Liver (tissue), 9 donors: Measurements from ENCODE around the gene SHMT2. TPM values are rescaled to one million over a fixed set of nuclear protein-coding genes. Genes with fewer than 3 reads are reported as not detected.

Source experiments
- DNase-seq: peaks from one replicate; pipeline ENCODE4 v3.0.0-alpha.2; 2017; ENCODE audit warnings: low spot score
- H3K27ac ChIP-seq, 2 donors: one replicate each; pipeline ENCODE4 v1.7.0; 2013; ENCODE audit warnings: inconsistent platforms in 2 of 2, low read length in 2 of 2, control low read depth in 1 of 2, low read depth in 1 of 2, mild to moderate bottlenecking in 1 of 2
- H3K27me3 ChIP-seq, 4 donors: one replicate each; pipeline versions ENCODE4 v1.6.1 to v1.7.0; 2013; ENCODE audit warnings: low read length in 3 of 4, inconsistent platforms in 1 of 4, mild to moderate bottlenecking in 1 of 4, moderate library complexity in 1 of 4; ENCODE audit not compliant: control insufficient read depth in 4 of 4, insufficient read depth in 4 of 4
- H3K36me3 ChIP-seq, 4 donors: one replicate each; pipeline versions ENCODE4 v1.6.1 to v1.7.0; 2013; ENCODE audit warnings: low read length in 3 of 4, mild to moderate bottlenecking in 3 of 4, low read depth in 1 of 4, moderate library complexity in 1 of 4; ENCODE audit not compliant: control insufficient read depth in 4 of 4, insufficient read depth in 3 of 4
- H3K4me1 ChIP-seq, 4 donors: one replicate each; pipeline versions ENCODE4 v1.6.1 to v1.7.0; 2013; ENCODE audit warnings: low read length in 3 of 4, mild to moderate bottlenecking in 3 of 4, moderate library complexity in 1 of 4; ENCODE audit not compliant: control insufficient read depth in 4 of 4, insufficient read depth in 4 of 4
- H3K4me3 ChIP-seq, 3 donors: one replicate each; pipeline versions ENCODE4 v1.6.1 to v1.7.0; 2013; ENCODE audit warnings: low read length in 3 of 3, control low read depth in 1 of 3, low read depth in 1 of 3, mild to moderate bottlenecking in 1 of 3
- H3K9ac ChIP-seq, 2 donors: one replicate each; pipeline ENCODE4 v1.7.0; 2013; ENCODE audit warnings: low read length in 2 of 2, mild to moderate bottlenecking in 2 of 2, moderate library complexity in 2 of 2, control low read depth in 1 of 2, low read depth in 1 of 2
- H3K9me3 ChIP-seq, 4 donors: one replicate each; pipeline versions ENCODE4 v1.6.1 to v1.7.0; 2013; ENCODE audit warnings: low read length in 3 of 4; ENCODE audit not compliant: control insufficient read depth in 4 of 4
- EGR1 ChIP-seq, 2 donors: IDR thresholded peaks; 2 replicates each; pipeline ENCODE4 v1.6.1; 2016 to 2018; ENCODE audit warnings: antibody characterized with exemption in 2 of 2, low read depth in 2 of 2
- FOXA1 ChIP-seq: IDR thresholded peaks from 2 replicates; pipeline ENCODE4 v1.6.1; 2016; ENCODE audit warnings: antibody characterized with exemption
- FOXA2 ChIP-seq: IDR thresholded peaks from 2 replicates; pipeline ENCODE4 v1.6.1; 2016; ENCODE audit warnings: antibody characterized with exemption
- GABPA ChIP-seq, 2 donors: IDR thresholded peaks in 1 of 2; conservative IDR thresholded peaks in 1 of 2; 2 replicates each; pipeline ENCODE4 v1.6.1; 2016; ENCODE audit warnings: antibody characterized with exemption in 2 of 2, mild to moderate bottlenecking in 1 of 2, moderate library complexity in 1 of 2
- HNF4A ChIP-seq, 2 donors: conservative IDR thresholded peaks; 2 replicates each; pipeline ENCODE4 v1.6.1; 2016; ENCODE audit warnings: antibody characterized with exemption in 2 of 2, mild to moderate bottlenecking in 2 of 2
- HNF4G ChIP-seq: IDR thresholded peaks from 2 replicates; pipeline ENCODE4 v1.6.1; 2016; ENCODE audit warnings: antibody characterized with exemption
- NR2F2 ChIP-seq: IDR thresholded peaks from 2 replicates; pipeline ENCODE4 v1.6.1; 2016; ENCODE audit warnings: antibody characterized with exemption
- SP1 ChIP-seq: IDR thresholded peaks from 2 replicates; pipeline ENCODE4 v1.6.1; 2018; ENCODE audit warnings: antibody characterized with exemption, mild to moderate bottlenecking
- TAF1 ChIP-seq: conservative IDR thresholded peaks from 2 replicates; pipeline ENCODE4 v1.6.1; 2016; ENCODE audit warnings: antibody characterized with exemption, mild to moderate bottlenecking
- YY1 ChIP-seq: IDR thresholded peaks from 2 replicates; pipeline ENCODE4 v1.6.1; 2016; ENCODE audit warnings: antibody characterized with exemption, mild to moderate bottlenecking
- WGBS: extraction: QIAGEN DNeasy Blood & Tissue Kit; methylation state at CpG from one replicate; pipeline ENCODE4 v1.1.7; 2013; 5-methylcytosine and 5-hydroxymethylcytosine counted together
- polyA plus RNA-seq, 2 donors: library from polyadenylated mRNA; stranded (reverse) in 1 of 2; unstranded in 1 of 2; fragments of 200-250 nt in 1 of 2; fragments of >200 nt in 1 of 2; fragmentation: Nextera tagmentation in 1 of 2; extraction: Ambion mirVana in 1 of 2; gene quantifications; one replicate each; pipeline versions ENCODE4 v1.2.1 to v1.2.3, GENCODE V29; 2013 to 2015
- total RNA-seq, 2 donors: library from RNA; depleted of rRNA; stranded (reverse); fragments of >200 nt; gene quantifications; one replicate each; pipeline ENCODE4 v1.2.3, GENCODE V29; 2014
- TF ChIP-seq, protein P1 (sequence below): IDR thresholded peaks from 2 replicates; pipeline ENCODE4 v1.6.1; 2016; ENCODE audit warnings: antibody characterized with exemption
- TF ChIP-seq, protein P2 (sequence below): fragments of 150-350 bp; IDR thresholded peaks from 2 replicates; pipeline ENCODE4 v1.5.1; 2017; ENCODE audit warnings: improper control_type of control experiment, low read depth, low read length; ENCODE audit not compliant: missing input control
- TF ChIP-seq, protein P3 (sequence below): IDR thresholded peaks from 2 replicates; pipeline ENCODE4 v1.6.1; 2016; ENCODE audit warnings: antibody characterized with exemption
- TF ChIP-seq, protein P4 (sequence below): IDR thresholded peaks from 2 replicates; pipeline ENCODE4 v1.6.1; 2016; ENCODE audit warnings: antibody characterized with exemption, mild to moderate bottlenecking
- donor health status: healthy.
- donor health status: healthy.
- donor health status: healthy.
- donor health status: healthy.
- donor health status: healthy.

SHMT2 gene
- total and polyA plus RNA-seq, 4 donors, result 66.7 to 276 (median 179) TPM

DNA sequence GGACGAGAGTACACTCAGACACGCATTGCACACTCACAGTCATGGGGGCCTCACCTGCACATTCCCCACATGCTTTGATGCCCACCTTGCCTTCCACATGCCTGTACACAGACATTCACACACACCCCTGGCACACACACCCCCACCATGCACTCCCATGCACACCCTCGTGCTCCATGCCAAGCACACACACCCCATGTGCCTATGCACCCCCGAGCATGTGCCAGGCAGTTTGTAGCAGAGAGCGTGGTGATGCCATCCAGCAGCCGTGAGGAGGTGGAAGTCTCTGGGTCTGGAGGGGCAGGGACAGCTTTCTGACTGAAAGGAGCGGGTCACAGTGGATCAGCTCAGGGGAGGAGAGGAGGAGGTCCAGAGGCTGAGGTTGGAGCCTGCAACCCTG, 23.6 kb upstream of the SHMT2 start:
- no peaks in the 10 kb centered on the region for H3K4me1 ChIP-seq

DNA sequence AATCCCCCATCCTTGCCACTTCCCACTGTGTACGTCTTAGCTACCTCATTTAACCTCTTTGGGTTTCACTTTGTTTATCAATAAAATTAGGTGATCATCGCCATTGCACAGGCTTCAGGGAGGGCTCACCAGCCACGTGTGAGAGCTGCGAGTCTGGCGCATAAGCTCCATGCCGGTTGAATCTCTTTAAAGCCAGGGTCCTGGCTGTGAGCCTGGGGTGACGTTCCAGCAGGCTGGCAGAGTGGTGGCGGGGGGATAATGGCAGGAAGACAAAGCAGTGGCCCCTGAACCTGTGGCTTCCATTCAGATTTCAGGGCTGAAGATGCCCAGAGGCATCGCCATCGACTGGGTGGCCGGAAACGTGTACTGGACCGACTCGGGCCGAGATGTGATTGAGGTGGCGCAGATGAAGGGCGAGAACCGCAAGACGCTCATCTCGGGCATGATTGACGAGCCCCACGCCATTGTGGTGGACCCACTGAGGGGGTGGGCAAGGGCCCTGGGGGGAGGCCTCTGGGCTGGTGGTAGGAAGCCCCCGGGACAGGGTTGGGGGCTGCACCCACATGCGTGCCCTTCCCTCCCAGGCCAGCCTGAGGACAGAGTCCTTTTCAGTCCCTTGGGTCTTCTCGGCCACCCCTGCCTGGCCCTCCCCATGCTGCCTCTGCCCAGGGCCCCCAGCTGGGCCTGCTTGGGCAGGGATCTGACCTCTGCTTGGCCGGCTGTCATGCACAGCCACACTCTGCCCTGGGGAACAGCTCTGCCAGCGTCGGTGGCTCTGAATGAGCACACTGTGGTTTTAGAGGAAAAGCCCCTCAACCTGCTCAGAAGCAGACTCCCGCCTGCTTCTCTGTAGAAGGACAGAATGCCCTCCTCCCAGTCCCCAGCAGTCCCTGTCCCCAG, 21.5 kb upstream of the SHMT2 start:
- no peak for DNase-seq
- no peak overlapping the region for H3K4me3 ChIP-seq
- no peak overlapping the region for H3K9ac ChIP-seq
- WGBS, result 90% methylated on average over 29 of the region's 29 CpGs
- H3K9me3 ChIP-seq, result no peaks in the 10 kb centered on the region
- H3K36me3 ChIP-seq, result peaks cover 49 to 94% (median 56%) of the 10 kb centered on the region in 4 donors
- TF ChIP-seq, protein P1, sequence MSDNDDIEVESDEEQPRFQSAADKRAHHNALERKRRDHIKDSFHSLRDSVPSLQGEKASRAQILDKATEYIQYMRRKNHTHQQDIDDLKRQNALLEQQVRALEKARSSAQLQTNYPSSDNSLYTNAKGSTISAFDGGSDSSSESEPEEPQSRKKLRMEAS, result no peak
- TF ChIP-seq SP1 (no peak), NR2F2 (no peak), FOXA1 (no peak), HNF4A (conservative IDR thresholded peaks at IDR 0.05) (no peak)
- TF ChIP-seq, protein P2, sequence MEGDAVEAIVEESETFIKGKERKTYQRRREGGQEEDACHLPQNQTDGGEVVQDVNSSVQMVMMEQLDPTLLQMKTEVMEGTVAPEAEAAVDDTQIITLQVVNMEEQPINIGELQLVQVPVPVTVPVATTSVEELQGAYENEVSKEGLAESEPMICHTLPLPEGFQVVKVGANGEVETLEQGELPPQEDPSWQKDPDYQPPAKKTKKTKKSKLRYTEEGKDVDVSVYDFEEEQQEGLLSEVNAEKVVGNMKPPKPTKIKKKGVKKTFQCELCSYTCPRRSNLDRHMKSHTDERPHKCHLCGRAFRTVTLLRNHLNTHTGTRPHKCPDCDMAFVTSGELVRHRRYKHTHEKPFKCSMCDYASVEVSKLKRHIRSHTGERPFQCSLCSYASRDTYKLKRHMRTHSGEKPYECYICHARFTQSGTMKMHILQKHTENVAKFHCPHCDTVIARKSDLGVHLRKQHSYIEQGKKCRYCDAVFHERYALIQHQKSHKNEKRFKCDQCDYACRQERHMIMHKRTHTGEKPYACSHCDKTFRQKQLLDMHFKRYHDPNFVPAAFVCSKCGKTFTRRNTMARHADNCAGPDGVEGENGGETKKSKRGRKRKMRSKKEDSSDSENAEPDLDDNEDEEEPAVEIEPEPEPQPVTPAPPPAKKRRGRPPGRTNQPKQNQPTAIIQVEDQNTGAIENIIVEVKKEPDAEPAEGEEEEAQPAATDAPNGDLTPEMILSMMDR, result no peak
- TF ChIP-seq, protein P3, sequence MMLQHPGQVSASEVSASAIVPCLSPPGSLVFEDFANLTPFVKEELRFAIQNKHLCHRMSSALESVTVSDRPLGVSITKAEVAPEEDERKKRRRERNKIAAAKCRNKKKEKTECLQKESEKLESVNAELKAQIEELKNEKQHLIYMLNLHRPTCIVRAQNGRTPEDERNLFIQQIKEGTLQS, result no peak
- H3K27ac ChIP-seq, result no peak overlapping the region
- H3K4me1 ChIP-seq, result no peaks in the 10 kb centered on the region
- H3K27me3 ChIP-seq, result no peaks in the 10 kb centered on the region

More for the DNA sequence above, 23.6 kb upstream of the SHMT2 start:
- Histone ChIP-seq H3K9ac (no peak overlapping the region), H3K4me3 (no peak overlapping the region), H3K27ac (no peak overlapping the region), H3K9me3 (no peaks in the 10 kb centered on the region), H3K36me3 (peaks cover 49 to 95% (median 67%) of the 10 kb centered on the region in 4 donors), H3K27me3 (no peaks in the 10 kb centered on the region)
- no peak for TF ChIP-seq SP1
- TF ChIP-seq, protein P4, sequence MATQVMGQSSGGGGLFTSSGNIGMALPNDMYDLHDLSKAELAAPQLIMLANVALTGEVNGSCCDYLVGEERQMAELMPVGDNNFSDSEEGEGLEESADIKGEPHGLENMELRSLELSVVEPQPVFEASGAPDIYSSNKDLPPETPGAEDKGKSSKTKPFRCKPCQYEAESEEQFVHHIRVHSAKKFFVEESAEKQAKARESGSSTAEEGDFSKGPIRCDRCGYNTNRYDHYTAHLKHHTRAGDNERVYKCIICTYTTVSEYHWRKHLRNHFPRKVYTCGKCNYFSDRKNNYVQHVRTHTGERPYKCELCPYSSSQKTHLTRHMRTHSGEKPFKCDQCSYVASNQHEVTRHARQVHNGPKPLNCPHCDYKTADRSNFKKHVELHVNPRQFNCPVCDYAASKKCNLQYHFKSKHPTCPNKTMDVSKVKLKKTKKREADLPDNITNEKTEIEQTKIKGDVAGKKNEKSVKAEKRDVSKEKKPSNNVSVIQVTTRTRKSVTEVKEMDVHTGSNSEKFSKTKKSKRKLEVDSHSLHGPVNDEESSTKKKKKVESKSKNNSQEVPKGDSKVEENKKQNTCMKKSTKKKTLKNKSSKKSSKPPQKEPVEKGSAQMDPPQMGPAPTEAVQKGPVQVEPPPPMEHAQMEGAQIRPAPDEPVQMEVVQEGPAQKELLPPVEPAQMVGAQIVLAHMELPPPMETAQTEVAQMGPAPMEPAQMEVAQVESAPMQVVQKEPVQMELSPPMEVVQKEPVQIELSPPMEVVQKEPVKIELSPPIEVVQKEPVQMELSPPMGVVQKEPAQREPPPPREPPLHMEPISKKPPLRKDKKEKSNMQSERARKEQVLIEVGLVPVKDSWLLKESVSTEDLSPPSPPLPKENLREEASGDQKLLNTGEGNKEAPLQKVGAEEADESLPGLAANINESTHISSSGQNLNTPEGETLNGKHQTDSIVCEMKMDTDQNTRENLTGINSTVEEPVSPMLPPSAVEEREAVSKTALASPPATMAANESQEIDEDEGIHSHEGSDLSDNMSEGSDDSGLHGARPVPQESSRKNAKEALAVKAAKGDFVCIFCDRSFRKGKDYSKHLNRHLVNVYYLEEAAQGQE, result no peak
- no peak for TF ChIP-seq GABPA (IDR thresholded peaks at IDR 0.05 in 1 of 2, conservative IDR thresholded peaks at IDR 0.05 in 1 of 2)
- TF ChIP-seq YY1, result no peak
- no peak for TF ChIP-seq FOXA1
- TF ChIP-seq, protein P2, result no peak
- TF ChIP-seq EGR1 (IDR thresholded peaks at IDR 0.05; ENCODE audit: low read depth in 2 of 2), result no peak
- TF ChIP-seq, protein P1, result no peak
- TF ChIP-seq, protein P3, result no peak
- no peak for TF ChIP-seq TAF1
- TF ChIP-seq HNF4G, result no peak
- TF ChIP-seq NR2F2, result no peak
- TF ChIP-seq FOXA2, result no peak
- DNase-seq, result no peak
- WGBS, result 89% methylated on average over 7 of the region's 7 CpGs
